HEK293T (cell line): Measurements from ENCODE around the gene COL17A1.

Source experiments
- CTCF ChIA-PET: fragments of 350-600 bp; formaldehyde crosslinking; extraction: SDS; loops from one replicate; lab custom pipeline; 2021; ENCODE audit warnings: antibody characterized with exemption, inconsistent platforms; lab: Yijun Ruan, JAX
- POLR2A ChIA-PET: fragments of 350-600 bp; formaldehyde crosslinking; extraction: SDS; loops from one replicate; lab custom pipeline; 2020; ENCODE audit warnings: antibody characterized with exemption, inconsistent platforms; lab: Yijun Ruan, JAX
- DNase-seq: peaks from one replicate; pipeline ENCODE4 v3.0.0; 2012; ENCODE audit warnings: mixed read lengths; ENCODE audit errors: extremely low spot score
- ARNT ChIP-seq: fragments of 450-650 bp; IDR thresholded peaks from 2 replicates; pipeline ENCODE4 v1.6.1; 2017; ENCODE audit warnings: mild to moderate bottlenecking
- BHLHE40 ChIP-seq: fragments of 450-650 bp; IDR thresholded peaks from 2 replicates; pipeline ENCODE4 v1.6.1; 2016; ENCODE audit warnings: mild to moderate bottlenecking, moderate library complexity, borderline replicate concordance
- CTBP1 ChIP-seq: fragments of 450-650 bp; IDR thresholded peaks from 2 replicates; pipeline ENCODE4 v1.6.1; 2016; ENCODE audit warnings: borderline replicate concordance
- ELF4 ChIP-seq: fragments of 450-650 bp; IDR thresholded peaks from 2 replicates; pipeline ENCODE4 v1.6.1; 2017; ENCODE audit warnings: antibody characterized with exemption
- FOXA1 ChIP-seq: fragments of 450-650 bp; IDR thresholded peaks from 2 replicates; pipeline ENCODE4 v1.6.1; 2016; ENCODE audit warnings: mild to moderate bottlenecking
- FOXK2 ChIP-seq: fragments of 450-650 bp; IDR thresholded peaks from 2 replicates; pipeline ENCODE4 v1.6.1; 2016; ENCODE audit warnings: mild to moderate bottlenecking
- FOXM1 ChIP-seq: fragments of 450-650 bp; IDR thresholded peaks from 2 replicates; pipeline ENCODE4 v1.6.1; 2017; ENCODE audit warnings: mild to moderate bottlenecking, borderline replicate concordance
- HDGF ChIP-seq: fragments of 450-650 bp; IDR thresholded peaks from 2 replicates; pipeline ENCODE4 v1.6.1; 2017; ENCODE audit warnings: antibody characterized with exemption, borderline replicate concordance
- L3MBTL2 ChIP-seq: fragments of 450-650 bp; conservative IDR thresholded peaks from 2 replicates; pipeline ENCODE4 v1.6.1; 2016; ENCODE audit warnings: mild to moderate bottlenecking
- LEF1 ChIP-seq: fragments of 450-650 bp; IDR thresholded peaks from 2 replicates; pipeline ENCODE4 v1.6.1; 2017; ENCODE audit warnings: mild to moderate bottlenecking, borderline replicate concordance
- NFRKB ChIP-seq: fragments of 450-650 bp; IDR thresholded peaks from 2 replicates; pipeline ENCODE4 v1.6.1; 2016; ENCODE audit warnings: mild to moderate bottlenecking, moderate library complexity
- SP1 ChIP-seq: fragments of 450-650 bp; IDR thresholded peaks from 2 replicates; pipeline ENCODE4 v1.6.1; 2017
- SUZ12 ChIP-seq: fragments of 450-650 bp; IDR thresholded peaks from 2 replicates; pipeline ENCODE4 v1.6.1; 2016; ENCODE audit warnings: mild to moderate bottlenecking
- TARDBP ChIP-seq: fragments of 450-650 bp; IDR thresholded peaks from 2 replicates; pipeline ENCODE4 v1.6.1; 2016
- ZNF384 ChIP-seq: fragments of 450-650 bp; IDR thresholded peaks from 2 replicates; pipeline ENCODE4 v1.6.1; 2016
- TF ChIP-seq, protein P1 (sequence below): fragments of 450-650 bp; IDR thresholded peaks from 2 replicates; pipeline ENCODE4 v1.6.1; 2016

COL17A1 gene

DNA sequence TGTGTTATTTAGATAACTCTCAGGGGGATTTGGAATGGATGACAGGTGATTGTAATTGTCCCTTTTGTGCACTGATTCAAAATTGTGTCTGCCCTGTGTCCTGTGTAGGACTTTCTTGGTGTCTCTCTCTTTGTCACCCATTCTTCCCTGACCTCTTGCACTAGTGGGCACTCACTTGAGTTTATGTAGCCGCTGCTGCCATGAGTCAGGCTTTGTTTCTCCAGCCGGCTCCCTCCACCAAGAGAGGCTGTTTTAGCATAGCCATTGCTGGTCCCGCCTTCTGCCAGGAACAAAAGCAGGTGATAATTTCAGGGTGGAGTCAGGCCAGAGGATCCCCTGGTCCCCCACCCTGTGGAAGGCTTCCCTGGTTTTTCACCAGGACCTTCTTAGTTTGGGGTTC lies 8.4 kb downstream of the COL17A1 start:
- CTCF ChIA-PET: interaction anchor here (0.6 kb wide), 1 partner anchor 325 kb away, joined by 4 read pairs; no protein-coding TSS in a partner anchor
- no peak for DNase-seq
- no peak for TF ChIP-seq SP1
- no peak for TF ChIP-seq CTBP1
- no peak for TF ChIP-seq HDGF
- TF ChIP-seq FOXM1: no peak
- TF ChIP-seq FOXK2: no peak
- POLR2A ChIA-PET: interaction anchor here (1.3 kb wide), 1 partner anchor 45 kb away, joined by 4 read pairs; the partner anchor contains the start of gene SFR1

DNA sequence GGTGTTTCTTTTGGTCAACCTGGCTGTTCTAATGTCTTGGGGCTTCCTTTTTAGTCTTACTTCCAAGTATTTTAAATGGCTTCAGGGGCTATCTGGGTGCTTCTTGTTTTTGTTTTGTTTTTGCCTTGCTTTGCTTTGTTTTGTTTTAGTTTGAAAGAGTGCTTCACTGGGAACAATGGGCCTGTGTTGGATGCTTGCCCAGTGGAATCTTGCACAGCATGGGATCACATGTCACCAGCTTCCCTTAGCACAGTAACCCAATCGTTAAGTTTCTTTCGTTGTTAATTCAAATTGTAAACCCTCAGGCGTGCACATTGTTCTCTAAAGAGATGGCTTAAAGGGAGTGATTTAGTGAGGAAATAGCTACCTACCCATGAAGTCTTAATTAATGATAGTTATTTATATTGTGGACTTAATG lies 8.9 kb downstream of the COL17A1 start:
- ChIA-PET CTCF (no interaction called here), POLR2A (interaction anchor here (1.3 kb wide), 1 partner anchor 45 kb away, joined by 4 read pairs; the partner anchor contains the start of gene SFR1)
- TF ChIP-seq L3MBTL2: peak; percentile 37; the same call in 1 of the 2 replicates
- TF ChIP-seq FOXA1: no peak
- TF ChIP-seq, protein P1, sequence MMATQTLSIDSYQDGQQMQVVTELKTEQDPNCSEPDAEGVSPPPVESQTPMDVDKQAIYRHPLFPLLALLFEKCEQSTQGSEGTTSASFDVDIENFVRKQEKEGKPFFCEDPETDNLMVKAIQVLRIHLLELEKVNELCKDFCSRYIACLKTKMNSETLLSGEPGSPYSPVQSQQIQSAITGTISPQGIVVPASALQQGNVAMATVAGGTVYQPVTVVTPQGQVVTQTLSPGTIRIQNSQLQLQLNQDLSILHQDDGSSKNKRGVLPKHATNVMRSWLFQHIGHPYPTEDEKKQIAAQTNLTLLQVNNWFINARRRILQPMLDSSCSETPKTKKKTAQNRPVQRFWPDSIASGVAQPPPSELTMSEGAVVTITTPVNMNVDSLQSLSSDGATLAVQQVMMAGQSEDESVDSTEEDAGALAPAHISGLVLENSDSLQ: peak; percentile 73
- peak; percentile 47 for DNase-seq

DNA sequence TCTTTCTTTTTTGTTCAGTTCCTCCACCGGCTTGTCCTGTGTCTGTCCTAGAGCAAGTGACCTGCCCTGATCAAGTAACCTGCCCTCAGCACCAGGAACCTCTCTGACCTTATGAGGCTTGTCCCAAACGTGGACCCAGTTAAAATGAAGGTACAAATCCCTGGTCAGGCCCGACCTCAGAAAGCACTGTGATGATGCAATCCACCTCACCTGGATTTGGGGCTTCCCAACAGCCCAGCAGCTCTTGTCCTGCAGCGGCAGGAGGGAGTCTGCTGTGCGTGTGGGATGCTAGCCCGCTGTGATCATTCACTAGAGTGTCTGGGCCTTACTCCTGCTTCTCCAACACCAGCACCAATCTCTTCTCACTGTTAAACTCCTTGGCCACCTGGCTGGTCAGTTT lies 11.2 kb downstream of the COL17A1 start:
- POLR2A ChIA-PET: no interaction called here
- TF ChIP-seq ELF4: no peak
- TF ChIP-seq FOXA1: no peak
- no peak for TF ChIP-seq HDGF
- no peak for TF ChIP-seq L3MBTL2
- no peak for TF ChIP-seq CTBP1
- no peak for TF ChIP-seq SP1
- TF ChIP-seq ARNT: no peak
- TF ChIP-seq FOXM1: no peak
- TF ChIP-seq NFRKB: no peak
- TF ChIP-seq LEF1: no peak
- CTCF ChIA-PET: no interaction called here
- no peak for DNase-seq

DNA sequence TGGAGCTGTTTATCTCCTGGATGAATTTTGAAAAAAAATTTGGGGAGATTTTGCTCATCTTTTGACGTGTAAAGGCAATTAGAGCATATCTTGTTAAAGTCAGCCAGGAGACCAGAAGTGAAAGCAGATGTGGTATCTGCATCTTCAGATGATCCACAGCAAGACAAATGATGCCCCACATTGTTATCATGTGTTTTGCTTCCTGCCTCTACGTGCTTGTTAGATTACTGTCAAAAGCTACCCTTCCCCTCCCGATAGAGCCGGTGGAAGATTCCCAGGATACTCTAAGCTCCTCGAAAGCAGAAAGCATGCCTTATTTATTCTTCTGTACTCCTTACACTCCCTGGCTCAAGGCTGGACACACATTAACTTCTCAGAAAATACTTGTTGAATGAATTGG lies 12.9 kb downstream of the COL17A1 start:
- POLR2A ChIA-PET: interaction anchor here (1.4 to 1.6 kb wide), 2 partner anchors 9 to 49 kb away, joined by 4 to 6 read pairs; partner anchors contain the start of gene SFR1
- TF ChIP-seq BHLHE40 (no peak), LEF1 (no peak), FOXM1 (no peak), TARDBP (no peak)
- TF ChIP-seq, protein P1: no peak
- CTCF ChIA-PET: interaction anchor here (1.1 kb wide), 1 partner anchor 10 kb away, joined by 3 read pairs; no protein-coding TSS in a partner anchor
- no peak for DNase-seq

DNA sequence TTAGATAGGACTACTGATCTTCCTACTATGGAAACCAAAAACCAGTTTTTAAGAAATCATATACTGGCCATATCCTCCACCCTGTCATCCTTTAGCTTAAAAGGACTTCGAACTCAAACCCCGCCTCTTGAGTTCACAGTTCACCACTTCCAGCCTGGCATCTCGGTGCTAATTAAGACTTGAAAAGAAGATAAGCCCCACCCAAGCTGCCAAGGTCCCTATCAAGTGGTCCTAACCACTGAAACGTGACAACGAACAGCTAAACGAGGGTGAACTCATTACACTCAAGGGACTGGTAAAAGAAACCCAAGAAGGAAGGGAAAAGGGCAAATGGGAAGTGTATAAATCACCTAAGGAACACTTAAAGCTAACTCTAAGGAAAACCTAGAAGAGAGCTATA lies 16.1 kb downstream of the COL17A1 start:
- CTCF ChIA-PET: interaction anchor here (0.6 kb wide), 1 partner anchor 13 kb away, joined by 3 read pairs; no protein-coding TSS in a partner anchor
- TF ChIP-seq ELF4 (no peak), SUZ12 (no peak), FOXM1 (no peak), NFRKB (no peak), ARNT (no peak), CTBP1 (no peak), LEF1 (no peak), L3MBTL2 (no peak), ZNF384 (no peak), HDGF (no peak), FOXA1 (no peak), TARDBP (no peak), SP1 (no peak), BHLHE40 (no peak), FOXK2 (no peak)
- TF ChIP-seq, protein P1: no peak
- DNase-seq: no peak
- POLR2A ChIA-PET: no interaction called here

DNA sequence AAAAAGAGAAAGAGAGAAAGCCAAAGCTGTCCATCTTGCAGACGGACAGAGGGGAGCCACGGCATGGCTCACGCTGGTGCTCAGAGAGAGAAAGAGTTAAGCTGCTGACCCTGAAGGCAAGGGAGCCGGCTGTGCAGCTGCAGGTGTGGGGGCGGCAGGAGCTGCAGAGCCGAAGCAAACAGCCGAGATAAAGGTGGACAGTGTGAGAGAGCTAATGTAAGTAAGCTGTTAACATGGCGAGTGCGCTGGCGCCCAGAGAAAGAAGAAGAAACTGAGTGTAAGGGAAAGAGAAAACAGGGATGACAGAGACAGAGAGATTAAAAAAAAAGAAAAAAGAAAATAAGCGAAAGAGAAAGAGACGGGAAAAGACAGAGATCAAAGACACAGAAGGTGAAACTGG lies 18.2 kb downstream of the COL17A1 start:
- CTCF ChIA-PET: interaction anchor here (0.9 kb wide), 1 partner anchor 11 kb away, joined by 3 read pairs; no protein-coding TSS in a partner anchor
- TF ChIP-seq FOXK2 (no peak), FOXA1 (no peak), CTBP1 (no peak), ARNT (no peak), ZNF384 (no peak), TARDBP (no peak), L3MBTL2 (no peak), SUZ12 (no peak), LEF1 (no peak), NFRKB (no peak), HDGF (no peak)
- TF ChIP-seq, protein P1: no peak
- POLR2A ChIA-PET: no interaction called here
- DNase-seq: no peak
